ENCODE measurements around the gene GAL3ST1. TPM values are rescaled to one million over a fixed set of nuclear protein-coding genes. Genes with fewer than 3 reads are reported as not detected.

Gene GAL3ST1
- total and polyA plus RNA-seq, 10 of the 15 experiments (the other 5 are each of a cell fraction or from before 2014, with no cell fraction given), result not detected

DNA sequence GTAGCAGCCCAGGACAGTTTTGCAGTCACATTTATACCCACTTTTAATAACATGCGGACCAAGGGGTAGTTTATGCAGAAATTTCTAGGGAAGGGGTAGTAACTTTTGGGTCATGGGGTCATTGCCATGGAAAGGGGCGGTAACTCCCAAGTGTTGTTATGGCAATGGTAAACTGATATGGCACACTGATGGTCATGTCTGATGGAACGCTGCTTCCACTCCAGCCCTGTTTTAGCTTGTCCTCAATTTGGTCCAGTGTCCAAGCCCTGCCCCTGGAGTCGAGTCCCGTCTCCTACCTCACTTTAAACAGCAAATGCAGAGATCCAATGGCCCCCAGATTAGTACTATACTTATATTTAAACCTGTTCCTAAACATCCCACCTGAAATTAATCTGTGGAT, 57.7 kb downstream of the GAL3ST1 start (continued):
- TF ChIP-seq, protein P1, sequence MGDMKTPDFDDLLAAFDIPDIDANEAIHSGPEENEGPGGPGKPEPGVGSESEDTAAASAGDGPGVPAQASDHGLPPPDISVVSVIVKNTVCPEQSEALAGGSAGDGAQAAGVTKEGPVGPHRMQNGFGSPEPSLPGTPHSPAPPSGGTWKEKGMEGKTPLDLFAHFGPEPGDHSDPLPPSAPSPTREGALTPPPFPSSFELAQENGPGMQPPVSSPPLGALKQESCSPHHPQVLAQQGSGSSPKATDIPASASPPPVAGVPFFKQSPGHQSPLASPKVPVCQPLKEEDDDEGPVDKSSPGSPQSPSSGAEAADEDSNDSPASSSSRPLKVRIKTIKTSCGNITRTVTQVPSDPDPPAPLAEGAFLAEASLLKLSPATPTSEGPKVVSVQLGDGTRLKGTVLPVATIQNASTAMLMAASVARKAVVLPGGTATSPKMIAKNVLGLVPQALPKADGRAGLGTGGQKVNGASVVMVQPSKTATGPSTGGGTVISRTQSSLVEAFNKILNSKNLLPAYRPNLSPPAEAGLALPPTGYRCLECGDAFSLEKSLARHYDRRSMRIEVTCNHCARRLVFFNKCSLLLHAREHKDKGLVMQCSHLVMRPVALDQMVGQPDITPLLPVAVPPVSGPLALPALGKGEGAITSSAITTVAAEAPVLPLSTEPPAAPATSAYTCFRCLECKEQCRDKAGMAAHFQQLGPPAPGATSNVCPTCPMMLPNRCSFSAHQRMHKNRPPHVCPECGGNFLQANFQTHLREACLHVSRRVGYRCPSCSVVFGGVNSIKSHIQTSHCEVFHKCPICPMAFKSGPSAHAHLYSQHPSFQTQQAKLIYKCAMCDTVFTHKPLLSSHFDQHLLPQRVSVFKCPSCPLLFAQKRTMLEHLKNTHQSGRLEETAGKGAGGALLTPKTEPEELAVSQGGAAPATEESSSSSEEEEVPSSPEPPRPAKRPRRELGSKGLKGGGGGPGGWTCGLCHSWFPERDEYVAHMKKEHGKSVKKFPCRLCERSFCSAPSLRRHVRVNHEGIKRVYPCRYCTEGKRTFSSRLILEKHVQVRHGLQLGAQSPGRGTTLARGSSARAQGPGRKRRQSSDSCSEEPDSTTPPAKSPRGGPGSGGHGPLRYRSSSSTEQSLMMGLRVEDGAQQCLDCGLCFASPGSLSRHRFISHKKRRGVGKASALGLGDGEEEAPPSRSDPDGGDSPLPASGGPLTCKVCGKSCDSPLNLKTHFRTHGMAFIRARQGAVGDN (IDR thresholded peaks at IDR 0.05), result no peak
- TF ChIP-seq MTA3 (IDR thresholded peaks at IDR 0.05; ENCODE audit: borderline replicate concordance, low read length) (no peak), CREB1 (IDR thresholded peaks at IDR 0.05; ENCODE audit: low read depth) (no peak), ZNF274 (IDR thresholded peaks at IDR 0.05; ENCODE audit: insufficient read depth, insufficient read length) (no peak), CHD4 (IDR thresholded peaks at IDR 0.05) (no peak), PAX5 (IDR thresholded peaks at IDR 0.05; ENCODE audit: borderline replicate concordance, low read depth, low read length) (no peak)
- TF ChIP-seq, protein P2, sequence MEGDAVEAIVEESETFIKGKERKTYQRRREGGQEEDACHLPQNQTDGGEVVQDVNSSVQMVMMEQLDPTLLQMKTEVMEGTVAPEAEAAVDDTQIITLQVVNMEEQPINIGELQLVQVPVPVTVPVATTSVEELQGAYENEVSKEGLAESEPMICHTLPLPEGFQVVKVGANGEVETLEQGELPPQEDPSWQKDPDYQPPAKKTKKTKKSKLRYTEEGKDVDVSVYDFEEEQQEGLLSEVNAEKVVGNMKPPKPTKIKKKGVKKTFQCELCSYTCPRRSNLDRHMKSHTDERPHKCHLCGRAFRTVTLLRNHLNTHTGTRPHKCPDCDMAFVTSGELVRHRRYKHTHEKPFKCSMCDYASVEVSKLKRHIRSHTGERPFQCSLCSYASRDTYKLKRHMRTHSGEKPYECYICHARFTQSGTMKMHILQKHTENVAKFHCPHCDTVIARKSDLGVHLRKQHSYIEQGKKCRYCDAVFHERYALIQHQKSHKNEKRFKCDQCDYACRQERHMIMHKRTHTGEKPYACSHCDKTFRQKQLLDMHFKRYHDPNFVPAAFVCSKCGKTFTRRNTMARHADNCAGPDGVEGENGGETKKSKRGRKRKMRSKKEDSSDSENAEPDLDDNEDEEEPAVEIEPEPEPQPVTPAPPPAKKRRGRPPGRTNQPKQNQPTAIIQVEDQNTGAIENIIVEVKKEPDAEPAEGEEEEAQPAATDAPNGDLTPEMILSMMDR (IDR thresholded peaks at IDR 0.05 in 2 of 3, conservative IDR thresholded peaks at IDR 0.05 in 1 of 3; ENCODE audit: control insufficient read depth in 2 of 3, extremely low read depth in 1 of 3, insufficient read depth in 1 of 3, low read depth in 3 of 3, low read length in 3 of 3), result no peak
- TF ChIP-seq, protein P3, sequence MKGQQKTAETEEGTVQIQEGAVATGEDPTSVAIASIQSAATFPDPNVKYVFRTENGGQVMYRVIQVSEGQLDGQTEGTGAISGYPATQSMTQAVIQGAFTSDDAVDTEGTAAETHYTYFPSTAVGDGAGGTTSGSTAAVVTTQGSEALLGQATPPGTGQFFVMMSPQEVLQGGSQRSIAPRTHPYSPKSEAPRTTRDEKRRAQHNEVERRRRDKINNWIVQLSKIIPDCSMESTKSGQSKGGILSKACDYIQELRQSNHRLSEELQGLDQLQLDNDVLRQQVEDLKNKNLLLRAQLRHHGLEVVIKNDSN (IDR thresholded peaks at IDR 0.05; ENCODE audit: borderline replicate concordance, extremely low read length, insufficient read depth, low read depth, low read length), result no peak
- TF ChIP-seq, protein P4, sequence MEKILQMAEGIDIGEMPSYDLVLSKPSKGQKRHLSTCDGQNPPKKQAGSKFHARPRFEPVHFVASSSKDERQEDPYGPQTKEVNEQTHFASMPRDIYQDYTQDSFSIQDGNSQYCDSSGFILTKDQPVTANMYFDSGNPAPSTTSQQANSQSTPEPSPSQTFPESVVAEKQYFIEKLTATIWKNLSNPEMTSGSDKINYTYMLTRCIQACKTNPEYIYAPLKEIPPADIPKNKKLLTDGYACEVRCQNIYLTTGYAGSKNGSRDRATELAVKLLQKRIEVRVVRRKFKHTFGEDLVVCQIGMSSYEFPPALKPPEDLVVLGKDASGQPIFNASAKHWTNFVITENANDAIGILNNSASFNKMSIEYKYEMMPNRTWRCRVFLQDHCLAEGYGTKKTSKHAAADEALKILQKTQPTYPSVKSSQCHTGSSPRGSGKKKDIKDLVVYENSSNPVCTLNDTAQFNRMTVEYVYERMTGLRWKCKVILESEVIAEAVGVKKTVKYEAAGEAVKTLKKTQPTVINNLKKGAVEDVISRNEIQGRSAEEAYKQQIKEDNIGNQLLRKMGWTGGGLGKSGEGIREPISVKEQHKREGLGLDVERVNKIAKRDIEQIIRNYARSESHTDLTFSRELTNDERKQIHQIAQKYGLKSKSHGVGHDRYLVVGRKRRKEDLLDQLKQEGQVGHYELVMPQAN (conservative IDR thresholded peaks at IDR 0.05), result no peak
- TF ChIP-seq, protein P5, sequence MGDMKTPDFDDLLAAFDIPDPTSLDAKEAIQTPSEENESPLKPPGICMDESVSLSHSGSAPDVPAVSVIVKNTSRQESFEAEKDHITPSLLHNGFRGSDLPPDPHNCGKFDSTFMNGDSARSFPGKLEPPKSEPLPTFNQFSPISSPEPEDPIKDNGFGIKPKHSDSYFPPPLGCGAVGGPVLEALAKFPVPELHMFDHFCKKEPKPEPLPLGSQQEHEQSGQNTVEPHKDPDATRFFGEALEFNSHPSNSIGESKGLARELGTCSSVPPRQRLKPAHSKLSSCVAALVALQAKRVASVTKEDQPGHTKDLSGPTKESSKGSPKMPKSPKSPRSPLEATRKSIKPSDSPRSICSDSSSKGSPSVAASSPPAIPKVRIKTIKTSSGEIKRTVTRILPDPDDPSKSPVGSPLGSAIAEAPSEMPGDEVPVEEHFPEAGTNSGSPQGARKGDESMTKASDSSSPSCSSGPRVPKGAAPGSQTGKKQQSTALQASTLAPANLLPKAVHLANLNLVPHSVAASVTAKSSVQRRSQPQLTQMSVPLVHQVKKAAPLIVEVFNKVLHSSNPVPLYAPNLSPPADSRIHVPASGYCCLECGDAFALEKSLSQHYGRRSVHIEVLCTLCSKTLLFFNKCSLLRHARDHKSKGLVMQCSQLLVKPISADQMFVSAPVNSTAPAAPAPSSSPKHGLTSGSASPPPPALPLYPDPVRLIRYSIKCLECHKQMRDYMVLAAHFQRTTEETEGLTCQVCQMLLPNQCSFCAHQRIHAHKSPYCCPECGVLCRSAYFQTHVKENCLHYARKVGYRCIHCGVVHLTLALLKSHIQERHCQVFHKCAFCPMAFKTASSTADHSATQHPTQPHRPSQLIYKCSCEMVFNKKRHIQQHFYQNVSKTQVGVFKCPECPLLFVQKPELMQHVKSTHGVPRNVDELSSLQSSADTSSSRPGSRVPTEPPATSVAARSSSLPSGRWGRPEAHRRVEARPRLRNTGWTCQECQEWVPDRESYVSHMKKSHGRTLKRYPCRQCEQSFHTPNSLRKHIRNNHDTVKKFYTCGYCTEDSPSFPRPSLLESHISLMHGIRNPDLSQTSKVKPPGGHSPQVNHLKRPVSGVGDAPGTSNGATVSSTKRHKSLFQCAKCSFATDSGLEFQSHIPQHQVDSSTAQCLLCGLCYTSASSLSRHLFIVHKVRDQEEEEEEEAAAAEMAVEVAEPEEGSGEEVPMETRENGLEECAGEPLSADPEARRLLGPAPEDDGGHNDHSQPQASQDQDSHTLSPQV (IDR thresholded peaks at IDR 0.05), result no peak

Data from GM12878 (cell line).